IMR-90 (cell line): Measurements from ENCODE around the gene QARS1. TPM values are rescaled to one million over a fixed set of nuclear protein-coding genes. Genes with fewer than 3 reads are reported as not detected.
A peak's percentile ranks its signal among the peaks of the same experiment; 100 is the strongest.

Source experiments
- ATAC-seq: fragments of 200-7000 bp; cut with Tn5 transposase; 2 replicates; pipeline ENCODE4 v1.9.1; 2020; ENCODE audit warnings: low read depth, mild to moderate bottlenecking, moderate library complexity
- BruUV-seq: library from RNA; stranded (reverse); fragments of 400-500 nt; replicated peaks from 2 replicates; lab custom pipeline; 2021; lab: Mats Ljungman, UMichigan
- CTCF ChIA-PET: fragments of 300-600 bp; formaldehyde crosslinking; extraction: SDS; loops from one replicate; lab custom pipeline; 2021; ENCODE audit warnings: antibody characterized with exemption; lab: Yijun Ruan, JAX
- POLR2A ChIA-PET: fragments of 300-600 bp; sonication (Branson Sonifier 250); formaldehyde crosslinking; loops from one replicate; lab custom pipeline; 2022; ENCODE audit warnings: antibody characterized with exemption; ENCODE audit not compliant: unreplicated experiment; lab: Charles Lee
- DNase-seq: peaks from one replicate; pipeline ENCODE4 v3.0.0; 2013
- H2AFZ ChIP-seq: replicated peaks from 2 replicates; pipeline ENCODE3; 2013; ENCODE audit warnings: low read length, mild to moderate bottlenecking; ENCODE audit not compliant: poor library complexity
- H2AK5ac ChIP-seq: 2 replicates; pipeline ENCODE4 v1.6.1; 2013; ENCODE audit warnings: low read depth, low read length, inconsistent platforms
- H2AK9ac ChIP-seq: replicated peaks from 2 replicates; pipeline ENCODE3; 2013; ENCODE audit warnings: mild to moderate bottlenecking, low read depth, low read length, moderate library complexity; ENCODE audit not compliant: poor library complexity
- H2BK120ac ChIP-seq: 2 replicates; pipeline ENCODE4 v1.6.1; 2013; ENCODE audit warnings: low read depth, low read length, inconsistent platforms
- H2BK15ac ChIP-seq: 3 replicates; pipeline ENCODE4 v1.6.1; 2013; ENCODE audit warnings: low read depth, low read length, inconsistent platforms
- H2BK20ac ChIP-seq: 2 replicates; pipeline ENCODE4 v1.6.1; 2013; ENCODE audit warnings: low read depth, mild to moderate bottlenecking, inconsistent platforms, low read length, moderate library complexity
- H2BK5ac ChIP-seq: 2 replicates; pipeline ENCODE4 v1.6.1; 2013; ENCODE audit warnings: mild to moderate bottlenecking, low read depth, low read length, inconsistent platforms; ENCODE audit not compliant: poor library complexity, severe bottlenecking
- H3K14ac ChIP-seq: replicated peaks from 2 replicates; pipeline ENCODE4 v1.6.1; 2013; ENCODE audit warnings: low read depth, low read length, inconsistent platforms
- H3K18ac ChIP-seq: 2 replicates; pipeline ENCODE4 v1.6.1; 2013; ENCODE audit warnings: low read depth, low read length, control low read depth
- H3K23ac ChIP-seq: 2 replicates; pipeline ENCODE4 v1.6.1; 2013; ENCODE audit warnings: low read depth, low read length, inconsistent platforms
- H3K27ac ChIP-seq: 2 replicates; pipeline ENCODE4 v1.5.1; 2013; ENCODE audit warnings: mild to moderate bottlenecking, control low read depth, low read length; ENCODE audit not compliant: insufficient read depth
- H3K27me3 ChIP-seq: 2 replicates; pipeline ENCODE4 v1.6.1; 2013; ENCODE audit warnings: low read length; ENCODE audit not compliant: control insufficient read depth, insufficient read depth
- H3K36me3 ChIP-seq: 2 replicates; pipeline ENCODE4 v1.6.1; 2013; ENCODE audit warnings: low read length, mixed read lengths; ENCODE audit not compliant: control insufficient read depth, insufficient read depth
- H3K4ac ChIP-seq: 2 replicates; pipeline ENCODE4 v1.6.1; 2013; ENCODE audit warnings: low read depth, low read length, inconsistent platforms
- H3K4me1 ChIP-seq: 2 replicates; pipeline ENCODE4 v1.6.1; 2013; ENCODE audit warnings: low read length, mixed read lengths; ENCODE audit not compliant: control insufficient read depth, insufficient read depth
- H3K4me2 ChIP-seq: 2 replicates; pipeline ENCODE4 v1.6.1; 2013; ENCODE audit warnings: low read depth, mild to moderate bottlenecking, control low read depth, low read length, moderate library complexity
- H3K4me3 ChIP-seq: 2 replicates; pipeline ENCODE4 v1.5.1; 2013; ENCODE audit warnings: low read depth, mild to moderate bottlenecking, control low read depth, low read length, moderate library complexity; ENCODE audit not compliant: insufficient read depth
- H3K56ac ChIP-seq: 2 replicates; pipeline ENCODE4 v1.6.1; 2013; ENCODE audit warnings: low read length, inconsistent platforms; ENCODE audit not compliant: insufficient read depth; ENCODE audit errors: extremely low read depth
- H3K79me1 ChIP-seq, 2 experiments: 2 replicates each; pipeline ENCODE4 v1.6.1; 2013; ENCODE audit warnings: low read length in 2 of 2, inconsistent platforms in 1 of 2, low read depth in 1 of 2
- H3K9ac ChIP-seq: 2 replicates; pipeline ENCODE4 v1.6.1; 2013; ENCODE audit warnings: low read depth, low read length, control low read depth
- H3K9me1 ChIP-seq: 2 replicates; pipeline ENCODE4 v1.6.1; 2013; ENCODE audit warnings: low read length, inconsistent platforms; ENCODE audit not compliant: insufficient read depth
- H3K9me3 ChIP-seq: 2 replicates; pipeline ENCODE4 v1.6.1; 2013; ENCODE audit warnings: low read length; ENCODE audit not compliant: control insufficient read depth, insufficient read depth
- H4K20me1 ChIP-seq: 2 replicates; pipeline ENCODE4 v1.6.1; 2013; ENCODE audit warnings: low read length, inconsistent platforms; ENCODE audit not compliant: insufficient read depth
- H4K5ac ChIP-seq: 2 replicates; pipeline ENCODE4 v1.6.1; 2013; ENCODE audit warnings: mild to moderate bottlenecking, low read depth, low read length, control low read depth
- H4K8ac ChIP-seq, 2 experiments: 2 replicates each; pipeline ENCODE4 v1.6.1; 2013; ENCODE audit warnings: low read depth in 2 of 2, low read length in 2 of 2, control low read depth in 1 of 2, inconsistent platforms in 1 of 2
- H4K91ac ChIP-seq: 2 replicates; pipeline ENCODE4 v1.6.1; 2013; ENCODE audit warnings: low read depth, low read length, inconsistent platforms; ENCODE audit not compliant: insufficient read depth
- BHLHE40 ChIP-seq: fragments of 150-350 bp; IDR thresholded peaks from 2 replicates; pipeline ENCODE4 v1.6.1; 2016; ENCODE audit warnings: mild to moderate bottlenecking, low read depth, low read length
- CEBPB ChIP-seq: IDR thresholded peaks from 2 replicates; pipeline ENCODE4 v1.6.1; 2012; ENCODE audit warnings: low read depth, low read length, improper control_type of control experiment
- FOS ChIP-seq: fragments of 150-350 bp; IDR thresholded peaks from 2 replicates; pipeline ENCODE4 v1.6.1; 2016; ENCODE audit warnings: low read depth, low read length
- MAZ ChIP-seq: IDR thresholded peaks from 2 replicates; pipeline ENCODE4 v1.6.1; 2012; ENCODE audit warnings: low read depth, mild to moderate bottlenecking, low read length, improper control_type of control experiment, moderate library complexity, borderline replicate concordance
- MXI1 ChIP-seq: IDR thresholded peaks from 2 replicates; pipeline ENCODE4 v1.6.1; 2012; ENCODE audit warnings: low read depth, mild to moderate bottlenecking, low read length, moderate library complexity, borderline replicate concordance
- NFE2L2 ChIP-seq: fragments of 150-350 bp; IDR thresholded peaks from 2 replicates; pipeline ENCODE4 v1.6.1; 2016; ENCODE audit warnings: low read depth, mild to moderate bottlenecking, low read length
- POLR2A ChIP-seq: IDR thresholded peaks from 2 replicates; pipeline ENCODE4 v1.6.1; 2012; ENCODE audit warnings: mild to moderate bottlenecking, low read depth, low read length
- RAD21 ChIP-seq: IDR thresholded peaks from 2 replicates; pipeline ENCODE4 v1.6.1; 2012; ENCODE audit warnings: low read length, improper control_type of control experiment
- RCOR1 ChIP-seq: IDR thresholded peaks from 2 replicates; pipeline ENCODE4 v1.6.1; 2012; ENCODE audit warnings: mild to moderate bottlenecking, low read length, improper control_type of control experiment; ENCODE audit not compliant: insufficient replicate concordance
- RFX5 ChIP-seq: IDR thresholded peaks from 2 replicates; pipeline ENCODE4 v1.8.0; 2012; ENCODE audit warnings: low read depth, mild to moderate bottlenecking, low read length, moderate library complexity
- SMC3 ChIP-seq: fragments of 150-350 bp; IDR thresholded peaks from 2 replicates; pipeline ENCODE4 v1.6.1; 2016; ENCODE audit warnings: low read depth, mild to moderate bottlenecking, antibody characterized with exemption, low read length, moderate library complexity
- WGBS, 2 experiments: methylation state at CpG; one replicate each; pipeline versions ENCODE4 v1.1.5 to v1.1.7; 2013; ENCODE audit warnings: missing lambda C conversion rate in 2 of 2; ENCODE audit not compliant: insufficient read length in 1 of 2; ENCODE audit errors: extremely low coverage in 2 of 2; 5-methylcytosine and 5-hydroxymethylcytosine counted together
- dilution Hi-C: fragments of 300-500 bp; cut with HindIII; formaldehyde crosslinking; loops from one replicate; pipeline ENCODE4 v1.14.3; 2018; ENCODE audit warnings: low sequenced_read_pairs; ENCODE audit not compliant: unreplicated experiment
- in situ Hi-C: fragments of 300-500 bp; cut with MboI; formaldehyde crosslinking; loops from 3 replicates; pipeline ENCODE4 v1.14.3; 2019; ENCODE audit warnings: low sequenced_read_pairs, inconsistent platforms, mixed read lengths
- intact Hi-C: fragments of 100-400 bp; cut with micrococcal nuclease; formaldehyde crosslinking; loops from 2 replicates; pipeline ENCODE4 v1.10.0; 2022
- polyA plus RNA-seq, 3 experiments: library from polyadenylated mRNA; depleted of rRNA; stranded (reverse); fragments of >200 nt; gene quantifications; 2 replicates each; pipeline ENCODE4 v1.2.3, GENCODE V29; 2012; ENCODE audit warnings: low replicate concordance in 1 of 3
- total RNA-seq: library from RNA; depleted of rRNA; stranded (reverse); fragments of >200 nt; gene quantifications from 2 replicates; pipeline ENCODE4 v1.2.3, GENCODE V29; 2012
- TF ChIP-seq, protein P1 (sequence below): fragments of 150-350 bp; IDR thresholded peaks from 2 replicates; pipeline ENCODE4 v1.6.1; 2017; ENCODE audit warnings: mild to moderate bottlenecking, antibody characterized with exemption, low read length, low read depth
- TF ChIP-seq, protein P2 (sequence below): conservative IDR thresholded peaks from 2 replicates; pipeline ENCODE4 v1.5.1; 2012; ENCODE audit warnings: mild to moderate bottlenecking, low read depth, low read length, improper control_type of control experiment

QARS1 gene
- total and polyA plus RNA-seq, 2 of the 4 experiments (the other 2 are of a cell fraction): 354 to 396 TPM

DNA sequence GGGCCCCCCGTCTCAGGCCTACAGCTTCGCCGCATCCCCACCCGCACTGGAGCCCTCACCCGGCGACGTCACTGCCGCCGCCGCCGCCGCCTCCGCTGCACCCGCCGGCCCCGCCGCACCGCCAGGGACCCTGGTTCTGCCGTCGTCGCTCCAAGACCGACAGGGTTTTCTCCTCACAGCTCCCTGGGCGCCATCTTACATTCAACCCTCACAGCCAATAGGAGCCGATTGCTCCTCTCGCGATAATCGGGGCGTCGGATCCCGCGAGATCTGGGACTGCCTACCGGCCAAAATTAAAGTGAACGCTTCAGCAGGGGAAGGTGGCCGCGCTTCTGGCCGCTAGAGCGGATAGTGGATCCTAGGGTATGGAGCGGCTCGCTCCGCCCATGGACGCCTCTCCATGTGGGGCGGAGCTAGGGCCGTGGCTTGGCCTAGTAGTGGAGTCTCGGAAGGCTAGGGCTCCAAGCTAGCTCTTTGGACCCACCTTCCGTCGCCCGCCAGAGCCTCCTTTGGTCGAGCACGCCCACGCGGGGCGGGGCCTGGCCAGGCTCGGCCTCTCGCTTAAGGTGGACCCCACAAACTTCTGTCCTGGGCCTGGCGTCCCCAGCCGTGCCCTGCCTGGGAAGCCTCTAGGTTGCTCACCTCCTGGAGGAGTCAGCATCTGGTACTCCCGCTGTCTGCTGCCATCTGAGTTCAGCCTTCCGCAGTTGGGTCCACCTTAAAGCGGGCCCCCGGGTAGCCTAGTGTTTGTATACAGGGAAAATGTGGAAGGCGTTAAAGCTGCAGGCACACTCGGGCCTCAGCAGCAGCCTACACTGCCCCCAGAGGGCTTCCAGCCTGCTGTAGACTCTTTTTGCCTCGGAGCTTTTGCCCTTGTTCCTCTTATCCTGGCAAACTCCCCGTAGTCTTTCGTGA, 10.4 kb downstream of the QARS1 start, which contains the start of gene QRICH1:
TSS of gene QRICH1 (minus strand) at position 219 of the 915 bp plus-strand sequence. CDS start 17,054 bp downstream, outside the sequence.
- dilution Hi-C loops: no loop called here
- H2BK15ac ChIP-seq: peak within 1 kb of the TSS; percentile 75; the same call in 1 of the 3 replicates
- ChIA-PET CTCF (interaction anchor here (0.6 to 1.9 kb wide), 10 partner anchors 10 to 121 kb away, joined by 3 to 17 read pairs (median 4); partner anchors contain the start of genes KLHDC8B, P4HTM, QARS1 and USP19), POLR2A (interaction anchor here (1.0 to 3.1 kb wide), 2 partner anchors 12 to 72 kb away, joined by 4 to 25 read pairs; partner anchors contain the start of gene NDUFAF3)
- peaks cover 2% of the 10 kb centered on the region; the same call in 1 of the 2 replicates for H3K4me1 ChIP-seq
- peaks cover 24% of the 10 kb centered on the region for H4K20me1 ChIP-seq
- H3K18ac ChIP-seq: peak within 1 kb of the TSS; percentile 33
- DNase-seq (peak; percentile 97), ATAC-seq (peak; percentile 87)
- in situ Hi-C loops: no loop called here
- peaks cover 25% of the 10 kb centered on the region for H3K36me3 ChIP-seq
- H3K27me3 ChIP-seq: no peaks in the 10 kb centered on the region
- H3K27ac ChIP-seq: peak within 1 kb of the TSS; percentile 82
- peak within 1 kb of the TSS; percentile 95 for H3K14ac ChIP-seq
- peaks cover 0 to 28% of the 10 kb centered on the region in 2 experiments; a peak in 3 of 4 replicates for H3K79me1 ChIP-seq
- H2AFZ ChIP-seq: peak within 1 kb of the TSS; percentile 95
- H4K5ac ChIP-seq: peak within 1 kb of the TSS; percentile 72
- peak within 1 kb of the TSS; percentile 71; the same call in 1 of the 2 replicates for H2BK120ac ChIP-seq
- peak within 1 kb of the TSS; percentile 77 for H3K56ac ChIP-seq
- peak within 1 kb of the TSS; percentile 85 for H3K4me3 ChIP-seq
- peak within 1 kb of the TSS; percentile 88 to 92 for H4K8ac ChIP-seq
- BruUV-seq: no TSS peak
- H4K91ac ChIP-seq: peak within 1 kb of the TSS; percentile 85
- no CpG with 5 or more reads among the region's 65 CpGs for WGBS, 2 experiments
- no peaks in the 10 kb centered on the region for H3K9me3 ChIP-seq
- TF ChIP-seq CEBPB (no peak), BHLHE40 (0 out of 2 replicates have a peak, but pooled peaks have one; percentile 35), RFX5 (no peak), RAD21 (peak; percentile 68), POLR2A (peak; percentile 96), NFE2L2 (no peak), FOS (no peak), MAZ (peak; percentile 60; the same call in 1 of the 2 replicates), SMC3 (peak; percentile 33; the same call in 1 of the 2 replicates), MXI1 (peak; percentile 65; the same call in 1 of the 2 replicates), RCOR1 (no peak)
- TF ChIP-seq, protein P1, sequence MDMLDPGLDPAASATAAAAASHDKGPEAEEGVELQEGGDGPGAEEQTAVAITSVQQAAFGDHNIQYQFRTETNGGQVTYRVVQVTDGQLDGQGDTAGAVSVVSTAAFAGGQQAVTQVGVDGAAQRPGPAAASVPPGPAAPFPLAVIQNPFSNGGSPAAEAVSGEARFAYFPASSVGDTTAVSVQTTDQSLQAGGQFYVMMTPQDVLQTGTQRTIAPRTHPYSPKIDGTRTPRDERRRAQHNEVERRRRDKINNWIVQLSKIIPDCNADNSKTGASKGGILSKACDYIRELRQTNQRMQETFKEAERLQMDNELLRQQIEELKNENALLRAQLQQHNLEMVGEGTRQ: 0 out of 2 replicates have a peak, but pooled peaks have one; percentile 14
- TF ChIP-seq, protein P2, sequence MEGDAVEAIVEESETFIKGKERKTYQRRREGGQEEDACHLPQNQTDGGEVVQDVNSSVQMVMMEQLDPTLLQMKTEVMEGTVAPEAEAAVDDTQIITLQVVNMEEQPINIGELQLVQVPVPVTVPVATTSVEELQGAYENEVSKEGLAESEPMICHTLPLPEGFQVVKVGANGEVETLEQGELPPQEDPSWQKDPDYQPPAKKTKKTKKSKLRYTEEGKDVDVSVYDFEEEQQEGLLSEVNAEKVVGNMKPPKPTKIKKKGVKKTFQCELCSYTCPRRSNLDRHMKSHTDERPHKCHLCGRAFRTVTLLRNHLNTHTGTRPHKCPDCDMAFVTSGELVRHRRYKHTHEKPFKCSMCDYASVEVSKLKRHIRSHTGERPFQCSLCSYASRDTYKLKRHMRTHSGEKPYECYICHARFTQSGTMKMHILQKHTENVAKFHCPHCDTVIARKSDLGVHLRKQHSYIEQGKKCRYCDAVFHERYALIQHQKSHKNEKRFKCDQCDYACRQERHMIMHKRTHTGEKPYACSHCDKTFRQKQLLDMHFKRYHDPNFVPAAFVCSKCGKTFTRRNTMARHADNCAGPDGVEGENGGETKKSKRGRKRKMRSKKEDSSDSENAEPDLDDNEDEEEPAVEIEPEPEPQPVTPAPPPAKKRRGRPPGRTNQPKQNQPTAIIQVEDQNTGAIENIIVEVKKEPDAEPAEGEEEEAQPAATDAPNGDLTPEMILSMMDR: peak; percentile 71
- H2BK5ac ChIP-seq: peak within 1 kb of the TSS; percentile 79
- H2AK5ac ChIP-seq: peak within 1 kb of the TSS; percentile 85
- peak within 1 kb of the TSS; percentile 97 for H3K9ac ChIP-seq
- peak within 1 kb of the TSS; percentile 92 for H3K4ac ChIP-seq
- peak within 1 kb of the TSS; percentile 94 for H3K23ac ChIP-seq
- H3K9me1 ChIP-seq: peaks cover 2% of the 10 kb centered on the region; the same call in 1 of the 2 replicates
- H3K4me2 ChIP-seq: peak within 1 kb of the TSS; percentile 93
- H2AK9ac ChIP-seq: peak within 1 kb of the TSS; percentile 94
- intact Hi-C loops: loop anchor here (1.0 to 5.0 kb wide), 4 partner anchors 52 to 247 kb away; partner anchors contain the start of genes NDUFAF3 and PRKAR2A
- no peak within 1 kb of the TSS for H2BK20ac ChIP-seq
